Left renal cortex interstitium (tissue), 4 donors: Measurements from ENCODE around the gene GPR139. TPM values are rescaled to one million over a fixed set of nuclear protein-coding genes. Genes with fewer than 3 reads are reported as not detected.

Source experiments
- DNase-seq, 4 donors: peaks; one replicate each; pipeline ENCODE4 v3.0.0-alpha.2; 2013; ENCODE audit warnings: low read depth in 4 of 4, low spot score in 2 of 4, missing footprints in 1 of 4
- polyA plus RNA-seq, 4 donors: library from polyadenylated mRNA; unstranded; fragments of 120-200 nt; gene quantifications; one replicate each; pipeline ENCODE4 v1.2.1, GENCODE V29; 2013; ENCODE audit not compliant: insufficient read length in 4 of 4

Gene GPR139
- polyA plus RNA-seq, 4 donors, result not detected

- DNase-seq, result no peak
Observed at GRCh38 chr16:19994466-19995170, 79.1 kb downstream of the GPR139 start.

- no peak for DNase-seq
Observed at GRCh38 chr16:19991614-19992013, 82.1 kb downstream of the GPR139 start.

- no peak for DNase-seq
Observed at GRCh38 chr16:19984135-19984534, 89.6 kb downstream of the GPR139 start.

Other genes with a start within 250 kb of the GPR139 start
- gene GPRC5B, start 189.0 kb downstream of the GPR139 start, polyA plus RNA-seq, result 100 to 1,000 TPM in 3 of 4 donors, 10 to 100 TPM in 1; 93.4 to 125 (median 122) TPM